Caco-2 (cell line): ENCODE results near the gene HECTD1. TPM values are rescaled to one million over a fixed set of nuclear protein-coding genes. Genes with fewer than 3 reads are reported as not detected.

Experiments used
- BruUV-seq: library from RNA; stranded (reverse); fragments of 400-500 nt; replicated peaks from 2 replicates; lab custom pipeline; 2021; lab: Mats Ljungman, UMichigan
- CTCF ChIA-PET: fragments of 300-600 bp; sonication (Branson Sonifier 250); formaldehyde crosslinking; loops from one replicate; lab custom pipeline; 2022; ENCODE audit warnings: antibody characterized with exemption; lab: Charles Lee
- POLR2A ChIA-PET: fragments of 300-600 bp; sonication (Branson Sonifier 250); formaldehyde crosslinking; loops from one replicate; lab custom pipeline; 2022; ENCODE audit warnings: antibody characterized with exemption; lab: Charles Lee
- DNase-seq, 2 experiments: peaks; one replicate each; pipeline versions ENCODE4 v3.0.0 to v3.0.0-alpha.2; 2020 to 2022
- H3K27me3 ChIP-seq: replicated peaks from 2 replicates; pipeline ENCODE4 v1.6.0; 2011; ENCODE audit warnings: low read length; ENCODE audit not compliant: control insufficient read depth, insufficient read depth
- H3K36me3 ChIP-seq: 2 replicates; pipeline ENCODE4 v1.5.1; 2011; ENCODE audit warnings: low read length; ENCODE audit not compliant: control insufficient read depth, insufficient read depth
- H3K4me1 ChIP-seq: fragments of 250-450 bp; sonication (Bioruptor Pico); 2 replicates; pipeline ENCODE4 v1.5.1; 2020; ENCODE audit warnings: mild to moderate bottlenecking
- H3K4me3 ChIP-seq: 2 replicates; pipeline ENCODE4 v1.5.1; 2011; ENCODE audit warnings: low read depth, mild to moderate bottlenecking, control low read depth, low read length
- H3K9me3 ChIP-seq: fragments of 250-450 bp; sonication (Bioruptor Pico); 2 replicates; pipeline ENCODE4 v1.5.1; 2020; ENCODE audit warnings: mild to moderate bottlenecking, moderate library complexity
- H3K27ac Mint-ChIP-seq: one replicate; pipeline ENCODE4 v1.8.0; 2022; ENCODE audit warnings: mixed read lengths; ENCODE audit not compliant: unreplicated experiment
- H3K27me3 Mint-ChIP-seq: one replicate; pipeline ENCODE4 v1.8.0; 2022; ENCODE audit warnings: mixed read lengths; ENCODE audit not compliant: insufficient read depth, unreplicated experiment
- H3K36me3 Mint-ChIP-seq: one replicate; pipeline ENCODE4 v1.8.0; 2022; ENCODE audit warnings: mild to moderate bottlenecking, mixed read lengths; ENCODE audit not compliant: insufficient read depth, unreplicated experiment
- H3K4me1 Mint-ChIP-seq: one replicate; pipeline ENCODE4 v1.8.0; 2022; ENCODE audit warnings: low read depth, mixed read lengths; ENCODE audit not compliant: unreplicated experiment
- H3K4me3 Mint-ChIP-seq: one replicate; pipeline ENCODE4 v1.8.0; 2022; ENCODE audit warnings: mild to moderate bottlenecking, moderate library complexity, mixed read lengths; ENCODE audit not compliant: unreplicated experiment
- H3K9me3 Mint-ChIP-seq: one replicate; pipeline ENCODE4 v1.8.0; 2022; ENCODE audit warnings: mixed read lengths; ENCODE audit not compliant: unreplicated experiment
- CTCF ChIP-seq, 2 experiments: fragments of 200-600 bp in 1 of 2; IDR thresholded peaks; 1 replicate in 1 of 2; 2 replicates in 1 of 2; pipeline versions ENCODE4 v1.5.1 to v1.8.0; 2011 to 2022; ENCODE audit warnings: antibody characterized with exemption in 1 of 2, control low read depth in 1 of 2, inconsistent platforms in 1 of 2, low read depth in 1 of 2, low read length in 1 of 2, mild to moderate bottlenecking in 1 of 2, moderate library complexity in 1 of 2; ENCODE audit not compliant: insufficient read depth in 1 of 2, severe bottlenecking in 1 of 2, unreplicated experiment in 1 of 2
- intact Hi-C: fragments of 100-400 bp; cut with micrococcal nuclease; formaldehyde crosslinking; loops from one replicate; pipeline ENCODE4 v1.10.0; 2022; ENCODE audit not compliant: unreplicated experiment
- total RNA-seq: library from RNA; stranded (reverse); gene quantifications from 2 replicates; pipeline ENCODE4 v1.2.3, GENCODE V29; 2022

HECTD1 gene
- total RNA-seq, 1 experiment from 2014 or later, result 146 TPM

GRCh38 chr14:31197671-31198070, 9.9 kb downstream of the HECTD1 start:
- peaks cover 10% of the 10 kb centered on the region for H3K9me3 Mint-ChIP-seq
- H3K4me3 ChIP-seq, result no peak overlapping the region
- H3K4me3 Mint-ChIP-seq, result no peak overlapping the region
- no peak overlapping the region for H3K27ac Mint-ChIP-seq
- peaks cover 27% of the 10 kb centered on the region for H3K4me1 Mint-ChIP-seq
- H3K27me3 ChIP-seq, result no peaks in the 10 kb centered on the region
- no peaks in the 10 kb centered on the region; the same call in none of the 2 replicates for H3K36me3 ChIP-seq
- BruUV-seq, result no TSS peak
- no peaks in the 10 kb centered on the region for H3K27me3 Mint-ChIP-seq
- peaks cover 38% of the 10 kb centered on the region for H3K36me3 Mint-ChIP-seq
- ChIA-PET CTCF (no interaction called here), POLR2A (no interaction called here)
- peaks cover 8% of the 10 kb centered on the region for H3K4me1 ChIP-seq
- DNase-seq, result no peak
- intact Hi-C loops, result no loop called here
- no peak for TF ChIP-seq CTCF (IDR thresholded peaks at IDR 0.05; ENCODE audit: insufficient read depth in 1 of 2, low read depth in 1 of 2, low read length in 1 of 2, severe bottlenecking in 1 of 2, unreplicated experiment in 1 of 2)
- no peaks in the 10 kb centered on the region for H3K9me3 ChIP-seq

GRCh38 chr14:31196839-31197492, 10.6 kb downstream of the HECTD1 start:
- H3K9me3 ChIP-seq, result no peaks in the 10 kb centered on the region
- H3K36me3 ChIP-seq, result no peaks in the 10 kb centered on the region; the same call in none of the 2 replicates
- Mint-ChIP-seq H3K36me3 (peaks cover 38% of the 10 kb centered on the region), H3K27me3 (no peaks in the 10 kb centered on the region), H3K9me3 (peaks cover 10% of the 10 kb centered on the region), H3K4me3 (no peak overlapping the region), H3K27ac (no peak overlapping the region), H3K4me1 (peaks cover 27% of the 10 kb centered on the region)
- intact Hi-C loops, result no loop called here
- no peak for DNase-seq
- peaks cover 8% of the 10 kb centered on the region for H3K4me1 ChIP-seq
- no TSS peak for BruUV-seq
- H3K4me3 ChIP-seq, result no peak overlapping the region
- H3K27me3 ChIP-seq, result no peaks in the 10 kb centered on the region
- CTCF ChIA-PET, result interaction anchor here (0.7 kb wide), 1 partner anchor 103 kb away, joined by 5 read pairs; no protein-coding TSS in a partner anchor
- TF ChIP-seq CTCF (IDR thresholded peaks at IDR 0.05; ENCODE audit: insufficient read depth in 1 of 2, low read depth in 1 of 2, low read length in 1 of 2, severe bottlenecking in 1 of 2, unreplicated experiment in 1 of 2), result no peak
- POLR2A ChIA-PET, result interaction anchor here (0.6 kb wide), 1 partner anchor 13 kb away, joined by 4 read pairs; no protein-coding TSS in a partner anchor

DNA sequence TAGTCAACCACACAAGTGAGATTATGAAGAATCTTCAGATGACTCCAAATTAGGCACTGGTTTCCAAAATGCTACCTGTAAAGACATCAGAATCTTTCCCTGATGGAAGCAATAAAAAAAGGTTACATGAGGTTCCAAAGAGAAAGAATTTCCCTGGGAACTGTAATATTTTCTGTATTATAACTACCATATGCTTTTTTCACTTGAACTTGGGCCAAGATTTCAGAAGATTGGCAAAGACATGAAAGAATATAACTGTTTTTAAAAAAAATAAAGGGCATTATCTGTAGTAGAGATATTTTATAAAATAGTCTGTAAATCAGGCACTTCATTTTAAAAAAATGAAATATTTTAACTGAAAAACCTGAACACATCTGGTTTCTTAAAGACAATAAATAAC, 12.9 kb downstream of the HECTD1 start:
- H3K4me1 Mint-ChIP-seq, result peaks cover 15% of the 10 kb centered on the region
- CTCF ChIA-PET, result no interaction called here
- intact Hi-C loops, result no loop called here

More for the DNA sequence above, 12.9 kb downstream of the HECTD1 start:
- Histone ChIP-seq H3K36me3 (no peaks in the 10 kb centered on the region; the same call in 1 of the 2 replicates), H3K27me3 (no peaks in the 10 kb centered on the region), H3K4me3 (no peak overlapping the region), H3K4me1 (peaks cover 8% of the 10 kb centered on the region; the same call in 1 of the 2 replicates), H3K9me3 (no peaks in the 10 kb centered on the region)
- no peak overlapping the region for H3K4me3 Mint-ChIP-seq
- no peak for DNase-seq
- TF ChIP-seq CTCF (IDR thresholded peaks at IDR 0.05; ENCODE audit: insufficient read depth in 1 of 2, low read depth in 1 of 2, low read length in 1 of 2, severe bottlenecking in 1 of 2, unreplicated experiment in 1 of 2), result no peak
- POLR2A ChIA-PET, result no interaction called here
- peaks cover 2% of the 10 kb centered on the region for H3K9me3 Mint-ChIP-seq
- no peak overlapping the region for H3K27ac Mint-ChIP-seq
- no TSS peak for BruUV-seq
- H3K36me3 Mint-ChIP-seq, result peaks cover 28% of the 10 kb centered on the region
- H3K27me3 Mint-ChIP-seq, result no peaks in the 10 kb centered on the region
